GM12878 (cell line): ENCODE results near the gene ELP4. TPM values are rescaled to one million over a fixed set of nuclear protein-coding genes. Genes with fewer than 3 reads are reported as not detected.

Experiments
- POU2F2 ChIP-seq: IDR thresholded peaks from 3 replicates; pipeline ENCODE4 v1.6.1; 2011; ENCODE audit warnings: low read depth, mild to moderate bottlenecking, low read length, borderline replicate concordance
- SUZ12 ChIP-seq: fragments of 200-600 bp; sonication (generic); IDR thresholded peaks from one replicate; pipeline ENCODE4 v1.6.1; 2018; ENCODE audit warnings: antibody characterized with exemption, mild to moderate bottlenecking; ENCODE audit not compliant: unreplicated experiment
- ZZZ3 ChIP-seq: IDR thresholded peaks from 2 replicates; pipeline ENCODE4 v1.6.1; 2011; ENCODE audit warnings: low read depth; ENCODE audit not compliant: control insufficient read depth, insufficient read length
- polyA plus RNA-seq, 11 experiments: library from polyadenylated mRNA; depleted of rRNA in 4 of 11; unstranded in 6 of 11; stranded (reverse) in 5 of 11; fragments of >200 nt; fragmentation: Nextera tagmentation in 4 of 11; fragmentation: Illumina TruSeq in 1 of 11; extraction: Ambion mirVana in 4 of 11; extraction: Trizol in 1 of 11; gene quantifications; 1 replicate in 1 of 11; 2 replicates in 10 of 11; pipeline versions ENCODE4 v1.2.1 to v1.2.3, GENCODE V29; 2011 to 2016; ENCODE audit warnings: inconsistent platforms in 2 of 11, missing spikeins in 2 of 11, low read depth in 1 of 11
- total RNA-seq, 4 experiments: library from RNA; depleted of rRNA in 3 of 4; stranded (reverse); fragments of >200 nt in 3 of 4; fragmentation: Illumina TruSeq in 1 of 4; extraction: Trizol in 1 of 4; gene quantifications; 2 replicates each; pipeline versions ENCODE4 v1.2.1 to v1.2.3, GENCODE V29; 2013 to 2021
- TF ChIP-seq, protein P1 (sequence below): fragments of 450-650 bp; conservative IDR thresholded peaks from 2 replicates; pipeline ENCODE4 v1.6.1; 2017; ENCODE audit warnings: mild to moderate bottlenecking, moderate library complexity
- TF ChIP-seq, protein P2 (sequence below): fragments of 450-650 bp; IDR thresholded peaks from 2 replicates; pipeline ENCODE4 v1.6.1; 2016; ENCODE audit warnings: mild to moderate bottlenecking
- TF ChIP-seq, protein P3 (sequence below): IDR thresholded peaks from 2 replicates; pipeline ENCODE4 v1.6.1; 2011; ENCODE audit warnings: low read depth, mild to moderate bottlenecking, low read length, moderate library complexity, borderline replicate concordance; ENCODE audit errors: extremely low read depth
- TF ChIP-seq, protein P4 (sequence below): IDR thresholded peaks from 2 replicates; pipeline ENCODE4 v1.6.1; 2012; ENCODE audit warnings: improper control_type of control experiment, low read depth, low read length; ENCODE audit not compliant: insufficient replicate concordance

The ELP4 gene
- total and polyA plus RNA-seq, 10 of the 15 experiments (the other 5 are each of a cell fraction or from before 2014, with no cell fraction given), result 17.7 to 36.1 (median 27.0) TPM

DNA sequence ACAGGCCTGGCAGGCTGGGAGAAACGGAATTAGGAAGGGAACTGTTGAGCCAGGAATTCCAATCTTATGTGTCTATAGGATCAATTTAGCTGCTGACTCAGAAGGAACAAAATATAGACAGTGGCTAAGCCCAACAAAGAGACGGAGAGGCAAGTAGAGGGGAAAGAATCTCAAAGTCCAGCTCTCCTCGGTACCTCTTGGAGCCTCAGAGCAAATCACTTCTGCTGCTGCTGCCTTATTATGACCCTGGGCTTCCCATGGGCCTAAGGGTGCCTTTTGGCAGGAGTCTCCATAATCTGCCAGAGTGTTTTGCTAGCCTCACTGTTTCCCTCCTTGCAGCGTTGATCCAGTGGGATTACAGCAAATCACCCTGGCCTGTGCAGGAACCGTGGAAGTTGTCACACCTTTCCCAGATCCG lies 269.8 kb downstream of the ELP4 start (continued):
- TF ChIP-seq, protein P1, sequence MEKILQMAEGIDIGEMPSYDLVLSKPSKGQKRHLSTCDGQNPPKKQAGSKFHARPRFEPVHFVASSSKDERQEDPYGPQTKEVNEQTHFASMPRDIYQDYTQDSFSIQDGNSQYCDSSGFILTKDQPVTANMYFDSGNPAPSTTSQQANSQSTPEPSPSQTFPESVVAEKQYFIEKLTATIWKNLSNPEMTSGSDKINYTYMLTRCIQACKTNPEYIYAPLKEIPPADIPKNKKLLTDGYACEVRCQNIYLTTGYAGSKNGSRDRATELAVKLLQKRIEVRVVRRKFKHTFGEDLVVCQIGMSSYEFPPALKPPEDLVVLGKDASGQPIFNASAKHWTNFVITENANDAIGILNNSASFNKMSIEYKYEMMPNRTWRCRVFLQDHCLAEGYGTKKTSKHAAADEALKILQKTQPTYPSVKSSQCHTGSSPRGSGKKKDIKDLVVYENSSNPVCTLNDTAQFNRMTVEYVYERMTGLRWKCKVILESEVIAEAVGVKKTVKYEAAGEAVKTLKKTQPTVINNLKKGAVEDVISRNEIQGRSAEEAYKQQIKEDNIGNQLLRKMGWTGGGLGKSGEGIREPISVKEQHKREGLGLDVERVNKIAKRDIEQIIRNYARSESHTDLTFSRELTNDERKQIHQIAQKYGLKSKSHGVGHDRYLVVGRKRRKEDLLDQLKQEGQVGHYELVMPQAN, result no peak
- TF ChIP-seq, protein P2, sequence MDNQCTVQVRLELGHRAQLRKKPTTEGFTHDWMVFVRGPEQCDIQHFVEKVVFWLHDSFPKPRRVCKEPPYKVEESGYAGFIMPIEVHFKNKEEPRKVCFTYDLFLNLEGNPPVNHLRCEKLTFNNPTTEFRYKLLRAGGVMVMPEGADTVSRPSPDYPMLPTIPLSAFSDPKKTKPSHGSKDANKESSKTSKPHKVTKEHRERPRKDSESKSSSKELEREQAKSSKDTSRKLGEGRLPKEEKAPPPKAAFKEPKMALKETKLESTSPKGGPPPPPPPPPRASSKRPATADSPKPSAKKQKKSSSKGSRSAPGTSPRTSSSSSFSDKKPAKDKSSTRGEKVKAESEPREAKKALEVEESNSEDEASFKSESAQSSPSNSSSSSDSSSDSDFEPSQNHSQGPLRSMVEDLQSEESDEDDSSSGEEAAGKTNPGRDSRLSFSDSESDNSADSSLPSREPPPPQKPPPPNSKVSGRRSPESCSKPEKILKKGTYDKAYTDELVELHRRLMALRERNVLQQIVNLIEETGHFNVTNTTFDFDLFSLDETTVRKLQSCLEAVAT, result no peak
- TF ChIP-seq ZZZ3 (no peak), POU2F2 (no peak), SUZ12 (no peak)
- TF ChIP-seq, protein P3, sequence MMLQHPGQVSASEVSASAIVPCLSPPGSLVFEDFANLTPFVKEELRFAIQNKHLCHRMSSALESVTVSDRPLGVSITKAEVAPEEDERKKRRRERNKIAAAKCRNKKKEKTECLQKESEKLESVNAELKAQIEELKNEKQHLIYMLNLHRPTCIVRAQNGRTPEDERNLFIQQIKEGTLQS, result no peak
- TF ChIP-seq, protein P4, sequence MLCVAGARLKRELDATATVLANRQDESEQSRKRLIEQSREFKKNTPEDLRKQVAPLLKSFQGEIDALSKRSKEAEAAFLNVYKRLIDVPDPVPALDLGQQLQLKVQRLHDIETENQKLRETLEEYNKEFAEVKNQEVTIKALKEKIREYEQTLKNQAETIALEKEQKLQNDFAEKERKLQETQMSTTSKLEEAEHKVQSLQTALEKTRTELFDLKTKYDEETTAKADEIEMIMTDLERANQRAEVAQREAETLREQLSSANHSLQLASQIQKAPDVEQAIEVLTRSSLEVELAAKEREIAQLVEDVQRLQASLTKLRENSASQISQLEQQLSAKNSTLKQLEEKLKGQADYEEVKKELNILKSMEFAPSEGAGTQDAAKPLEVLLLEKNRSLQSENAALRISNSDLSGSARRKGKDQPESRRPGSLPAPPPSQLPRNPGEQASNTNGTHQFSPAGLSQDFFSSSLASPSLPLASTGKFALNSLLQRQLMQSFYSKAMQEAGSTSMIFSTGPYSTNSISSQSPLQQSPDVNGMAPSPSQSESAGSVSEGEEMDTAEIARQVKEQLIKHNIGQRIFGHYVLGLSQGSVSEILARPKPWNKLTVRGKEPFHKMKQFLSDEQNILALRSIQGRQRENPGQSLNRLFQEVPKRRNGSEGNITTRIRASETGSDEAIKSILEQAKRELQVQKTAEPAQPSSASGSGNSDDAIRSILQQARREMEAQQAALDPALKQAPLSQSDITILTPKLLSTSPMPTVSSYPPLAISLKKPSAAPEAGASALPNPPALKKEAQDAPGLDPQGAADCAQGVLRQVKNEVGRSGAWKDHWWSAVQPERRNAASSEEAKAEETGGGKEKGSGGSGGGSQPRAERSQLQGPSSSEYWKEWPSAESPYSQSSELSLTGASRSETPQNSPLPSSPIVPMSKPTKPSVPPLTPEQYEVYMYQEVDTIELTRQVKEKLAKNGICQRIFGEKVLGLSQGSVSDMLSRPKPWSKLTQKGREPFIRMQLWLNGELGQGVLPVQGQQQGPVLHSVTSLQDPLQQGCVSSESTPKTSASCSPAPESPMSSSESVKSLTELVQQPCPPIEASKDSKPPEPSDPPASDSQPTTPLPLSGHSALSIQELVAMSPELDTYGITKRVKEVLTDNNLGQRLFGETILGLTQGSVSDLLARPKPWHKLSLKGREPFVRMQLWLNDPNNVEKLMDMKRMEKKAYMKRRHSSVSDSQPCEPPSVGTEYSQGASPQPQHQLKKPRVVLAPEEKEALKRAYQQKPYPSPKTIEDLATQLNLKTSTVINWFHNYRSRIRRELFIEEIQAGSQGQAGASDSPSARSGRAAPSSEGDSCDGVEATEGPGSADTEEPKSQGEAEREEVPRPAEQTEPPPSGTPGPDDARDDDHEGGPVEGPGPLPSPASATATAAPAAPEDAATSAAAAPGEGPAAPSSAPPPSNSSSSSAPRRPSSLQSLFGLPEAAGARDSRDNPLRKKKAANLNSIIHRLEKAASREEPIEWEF, result no peak
